Activated CD4-positive, alpha-beta T cell treated with anti-CD3 and anti-CD28 coated beads for 48 hours (primary cell): ENCODE data around the gene PHEX.

Experiments used
- DNase-seq: peaks from one replicate; pipeline ENCODE4 v3.0.0-alpha.2; 2020

Gene PHEX

DNA sequence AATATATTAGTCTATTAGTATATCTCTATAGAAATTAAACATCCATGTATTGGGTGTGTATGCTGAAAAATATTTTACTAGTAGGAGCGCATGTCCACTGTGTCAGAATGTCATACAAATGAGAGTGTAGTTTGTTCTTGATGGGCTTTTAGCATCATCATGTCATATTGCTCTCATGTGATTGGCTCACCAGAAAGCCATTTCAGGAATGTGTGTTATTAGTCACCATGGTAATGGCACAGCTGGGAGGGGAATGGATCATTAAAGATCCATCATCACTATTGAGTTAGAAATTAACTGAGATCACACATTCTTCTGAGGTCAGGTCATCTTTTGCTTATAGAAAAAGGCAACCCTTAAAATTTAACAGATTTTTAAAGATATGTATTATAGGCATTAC, 77.3 kb downstream of the PHEX start:
- DNase-seq, result no peak

DNA sequence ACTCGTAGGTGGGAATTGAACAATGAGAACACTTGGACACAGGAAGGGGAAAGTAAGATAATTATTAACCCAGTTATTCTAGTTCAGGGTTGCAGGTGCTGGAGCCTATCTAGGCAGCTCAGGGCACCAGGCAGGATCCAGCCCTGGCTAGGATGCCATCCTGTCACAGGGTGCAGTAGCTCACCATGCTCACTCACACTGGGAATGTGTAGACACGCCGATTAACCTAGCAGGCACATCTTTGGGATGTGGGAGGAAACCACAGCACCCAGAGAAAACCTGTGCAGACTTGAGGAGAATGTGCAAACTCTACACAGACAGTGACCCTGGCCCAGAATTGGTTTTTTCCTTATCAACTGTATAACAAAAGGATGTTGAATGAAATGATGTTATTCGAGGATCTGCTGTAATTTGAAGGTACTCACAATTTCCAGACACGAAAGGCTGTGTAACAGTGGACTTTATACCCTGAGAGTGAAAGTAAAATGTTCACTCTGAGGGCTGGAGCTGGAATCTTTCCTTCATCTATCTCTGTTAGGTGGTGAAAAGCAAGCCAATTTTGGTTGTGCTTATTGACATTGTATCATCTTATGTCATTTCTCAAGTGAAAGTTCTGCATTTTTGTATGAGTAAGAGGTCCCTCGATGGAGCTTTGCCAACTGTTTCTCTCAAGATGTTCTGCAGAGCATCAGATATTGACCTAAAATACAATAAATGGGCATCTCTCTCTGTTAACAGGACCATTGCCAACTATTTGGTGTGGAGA, 78.8 kb downstream of the PHEX start:
- no peak for DNase-seq

DNA sequence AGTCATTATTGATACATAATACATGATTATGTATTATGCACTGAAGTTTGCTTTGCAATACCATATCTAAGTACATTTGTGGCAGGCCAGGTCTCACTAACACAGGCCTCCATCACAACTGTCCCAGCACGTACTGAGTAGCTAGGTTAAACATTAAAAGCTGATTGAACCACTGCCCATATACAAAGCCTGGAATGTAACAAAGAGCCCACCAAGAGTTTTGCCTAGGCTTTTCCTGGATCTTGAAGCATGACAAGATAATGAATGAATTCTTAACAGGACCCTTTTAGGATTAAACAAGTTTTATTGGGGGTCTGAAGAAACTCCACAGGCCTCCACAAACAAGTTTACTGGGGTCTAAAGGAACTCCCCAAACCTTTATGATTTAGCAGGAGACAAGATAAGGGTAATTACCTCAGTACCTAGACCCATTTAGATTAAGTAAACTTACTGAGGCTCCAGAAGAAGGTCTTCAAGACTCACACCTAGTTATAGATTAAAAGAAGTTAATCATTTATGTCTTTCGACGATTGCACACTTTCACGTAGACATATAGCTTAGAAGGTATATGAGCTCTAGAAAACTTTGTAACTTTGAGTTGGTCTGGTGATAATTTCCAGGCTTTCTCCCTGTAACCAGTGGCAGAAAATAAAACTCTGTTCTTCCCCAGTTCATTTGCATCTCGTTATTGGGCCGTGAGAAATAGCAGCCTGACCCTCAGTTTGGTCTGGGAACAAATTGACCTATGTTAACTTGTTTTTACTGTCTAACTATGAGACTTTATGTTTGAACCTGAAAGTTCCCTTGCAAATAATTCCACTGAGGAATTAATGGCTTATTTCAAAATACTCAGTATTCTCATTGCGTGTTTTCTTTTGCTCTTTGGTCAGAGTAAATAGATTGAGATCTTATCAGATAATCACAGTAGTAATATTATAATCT, 84.8 kb downstream of the PHEX start:
- no peak for DNase-seq

DNA sequence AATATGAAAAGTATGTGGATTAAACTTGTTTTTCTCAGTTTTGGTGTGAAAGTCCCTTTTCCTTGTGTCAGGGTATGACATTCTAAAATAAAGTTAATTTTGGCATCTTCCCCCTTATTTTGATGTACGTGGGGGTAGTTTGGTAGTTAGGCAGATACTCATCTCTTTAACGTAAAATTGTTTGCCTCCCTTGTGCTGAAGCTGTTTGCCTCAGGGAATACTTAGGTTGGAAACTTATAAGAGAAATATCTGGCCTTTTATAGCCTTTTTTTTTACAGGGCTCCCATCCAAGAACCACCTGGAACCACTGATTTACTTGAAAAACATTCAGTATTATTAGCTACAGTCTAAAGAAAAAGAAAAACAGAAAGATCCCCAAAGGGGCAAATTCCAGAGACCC, 85.5 kb downstream of the PHEX start:
- no peak for DNase-seq

DNA sequence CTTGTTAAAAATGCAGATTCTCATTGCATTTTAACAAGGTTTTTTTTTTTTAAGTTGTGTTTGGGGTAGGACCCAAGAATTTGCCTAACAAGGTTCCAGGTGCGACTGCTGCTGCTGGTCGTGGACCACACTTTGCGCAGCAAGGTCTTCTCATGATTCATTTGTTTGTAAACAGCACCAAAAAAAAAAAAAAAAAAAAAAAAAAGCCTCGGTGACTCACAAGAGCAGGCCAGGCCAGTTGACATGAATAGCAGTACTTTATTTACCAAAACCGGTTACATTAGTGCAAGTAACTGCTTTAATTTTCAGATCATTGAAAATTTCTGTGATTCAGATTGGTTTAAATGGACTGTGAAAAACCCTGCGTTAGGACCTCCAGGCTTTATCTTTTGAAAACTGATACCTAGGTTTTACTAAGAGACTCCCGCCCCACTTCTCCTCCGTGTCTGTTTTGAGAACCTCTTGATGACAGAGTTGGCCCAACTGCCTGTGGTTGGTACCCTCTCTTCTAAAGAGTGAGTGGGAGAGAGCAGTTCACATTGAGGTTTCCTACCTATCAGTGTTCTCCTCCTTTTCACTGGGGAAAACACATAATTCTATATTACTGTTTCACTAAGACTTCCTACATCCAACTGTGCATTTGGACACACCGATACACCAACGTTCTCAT, 86.2 kb downstream of the PHEX start:
- no peak for DNase-seq

DNA sequence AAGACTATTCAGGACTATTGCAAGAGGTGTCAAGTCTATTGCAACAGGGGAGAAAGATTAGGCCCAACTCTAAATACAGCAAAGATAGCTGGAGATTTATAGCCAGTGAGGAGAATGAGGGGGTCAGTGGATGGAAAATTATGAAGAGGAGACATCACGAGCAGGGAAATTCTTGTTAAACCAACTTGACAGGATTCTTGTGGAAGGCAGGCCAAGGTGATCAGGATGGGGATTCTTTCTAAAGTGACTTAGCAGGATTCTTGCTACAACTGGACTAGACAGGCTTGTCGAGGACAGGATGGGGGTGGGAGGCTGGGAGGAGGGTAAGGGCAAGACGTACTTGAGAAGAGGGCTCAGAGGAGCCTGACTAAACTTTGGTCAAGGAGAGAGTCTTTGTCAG, 89.0 kb downstream of the PHEX start:
- no peak for DNase-seq

GRCh38 chrX:22122510-22122909, 90.4 kb downstream of the PHEX start:
- DNase-seq, result no peak

- no peak for DNase-seq
These were observed 92.0 kb downstream of the PHEX start for GRCh38 chrX:22124098-22124497.

GRCh38 chrX:22125481-22125880, 93.4 kb downstream of the PHEX start:
- DNase-seq, result no peak

DNA sequence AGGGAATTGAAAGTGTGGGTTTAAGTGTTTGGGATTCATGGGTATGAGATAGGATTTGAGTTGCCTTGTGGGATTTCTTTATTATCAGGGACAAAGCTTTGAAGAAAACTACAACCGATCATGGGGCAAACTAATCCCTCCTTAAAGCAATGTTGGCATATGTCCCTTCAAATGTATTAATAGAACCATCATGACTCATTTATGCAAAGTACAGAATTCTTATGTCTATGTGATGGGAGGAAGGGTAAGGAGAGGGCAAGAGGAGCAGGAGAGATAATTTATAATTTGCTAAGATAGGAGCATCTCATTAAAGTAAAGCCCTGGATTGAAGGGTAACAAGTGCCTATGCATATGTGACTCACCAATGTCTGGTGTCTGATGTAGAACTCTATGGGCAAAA, 94.2 kb downstream of the PHEX start:
- DNase-seq, result no peak

DNA sequence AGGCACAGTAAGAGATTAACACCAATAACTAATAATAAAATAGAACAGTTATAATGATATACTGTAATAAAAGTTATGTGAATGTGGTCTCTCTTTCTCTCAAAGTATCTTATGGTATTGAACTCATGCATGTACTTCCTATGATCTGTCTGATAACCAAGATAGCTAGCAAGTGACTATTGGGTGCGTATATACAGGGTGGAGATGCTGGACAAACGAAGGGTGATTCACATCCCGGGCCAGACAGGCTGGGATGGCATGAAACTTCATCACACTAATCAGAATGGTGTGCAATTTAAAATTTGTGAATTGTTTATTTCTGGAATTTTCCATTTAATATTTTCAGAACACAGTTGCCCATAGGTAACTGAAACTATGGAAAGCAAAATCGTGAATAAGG, 96.8 kb downstream of the PHEX start:
- no peak for DNase-seq

- DNase-seq, result no peak
These were observed 102.6 kb downstream of the PHEX start for GRCh38 chrX:22134681-22135080.

DNA sequence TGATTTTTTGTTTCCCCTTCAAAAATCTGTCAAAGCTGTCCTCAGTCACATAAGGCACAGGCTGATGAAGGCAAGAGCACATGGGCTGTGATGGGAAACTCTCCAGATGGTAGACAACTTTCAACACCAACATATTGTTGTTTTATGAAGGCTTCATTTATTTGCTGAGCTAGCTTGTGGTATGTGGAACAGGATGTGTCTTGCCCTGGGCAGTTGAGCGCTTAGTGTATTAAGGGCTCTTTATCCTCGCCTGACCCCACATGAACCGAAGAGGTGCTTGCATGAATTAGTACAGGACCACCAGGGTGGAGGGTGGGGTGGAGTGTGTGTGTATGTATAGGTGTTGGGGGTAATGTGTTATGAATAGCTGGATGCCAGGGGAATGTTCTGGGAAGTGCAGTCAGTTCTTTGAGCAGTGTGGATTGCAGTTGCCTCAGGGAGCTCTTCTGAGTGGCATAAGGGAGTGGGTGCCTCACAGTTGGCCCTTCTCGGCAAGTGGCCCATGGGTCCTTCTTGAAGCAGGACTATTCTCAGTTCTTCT, 103.1 kb downstream of the PHEX start:
- DNase-seq, result no peak

- DNase-seq, result peak; percentile 7
These were observed 104.0 kb downstream of the PHEX start for GRCh38 chrX:22135994-22136684.

DNA sequence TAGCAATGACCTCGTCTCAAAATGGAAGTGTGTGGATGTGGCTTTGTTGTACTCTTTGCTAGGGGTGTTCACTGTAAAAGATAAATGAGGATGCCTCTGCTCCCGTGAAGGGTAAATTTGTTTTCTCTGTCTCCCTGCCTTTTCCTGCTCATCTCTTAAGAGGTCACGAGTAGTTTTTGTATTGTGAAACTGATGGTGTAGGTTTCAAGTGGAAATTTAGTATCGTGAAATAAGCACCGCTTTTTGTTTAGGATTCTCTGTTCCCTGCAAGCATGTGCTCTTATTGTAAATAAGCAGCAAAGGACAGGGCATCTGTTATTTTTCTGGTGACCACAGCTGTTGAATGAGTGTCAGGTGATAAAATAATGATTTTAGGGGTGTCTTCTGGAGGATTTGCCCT, 104.6 kb downstream of the PHEX start:
- DNase-seq, result no peak

DNA sequence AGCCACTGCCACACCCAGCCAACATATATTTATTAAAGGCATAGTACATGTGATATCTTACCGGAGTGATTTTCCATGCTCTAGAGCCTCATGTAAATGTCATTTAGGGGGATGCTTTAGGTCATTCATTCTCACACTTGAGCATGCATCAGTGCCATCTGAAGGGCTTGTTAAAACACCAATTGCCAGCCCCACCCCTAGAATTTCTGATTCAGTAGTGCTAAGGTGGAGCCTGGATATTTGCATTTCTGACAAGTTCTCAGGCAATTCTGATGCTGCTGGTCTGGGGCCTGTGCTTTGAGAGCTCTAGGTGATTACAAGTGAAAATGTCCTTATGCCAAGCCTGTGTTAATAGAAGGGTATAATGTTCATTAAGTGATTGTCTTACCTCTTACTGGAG, 107.7 kb downstream of the PHEX start:
- DNase-seq, result no peak

GRCh38 chrX:22141047-22141730, 109.1 kb downstream of the PHEX start:
- no peak for DNase-seq

- DNase-seq, result no peak
These were observed 115.1 kb downstream of the PHEX start for GRCh38 chrX:22147214-22147613.

DNA sequence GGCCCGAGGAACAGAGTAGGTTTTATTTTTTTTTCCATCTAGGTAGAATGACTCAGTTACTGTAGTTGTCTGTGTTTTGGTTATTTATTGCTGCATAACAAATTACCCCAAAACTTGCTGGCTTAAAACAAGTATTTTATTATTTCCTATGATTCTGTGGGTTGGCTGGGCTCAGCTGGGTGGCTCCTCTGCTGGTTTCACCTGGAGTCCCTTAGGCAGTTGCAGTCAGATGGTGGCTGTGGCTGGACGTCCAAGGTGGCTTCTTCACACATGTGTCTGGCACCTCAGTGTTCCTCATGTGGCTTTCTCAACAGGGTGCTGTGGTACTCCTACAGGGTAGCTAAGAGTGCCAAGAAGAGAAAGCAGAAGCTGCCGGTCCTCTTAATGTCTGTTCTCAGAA, 115.8 kb downstream of the PHEX start:
- no peak for DNase-seq

DNA sequence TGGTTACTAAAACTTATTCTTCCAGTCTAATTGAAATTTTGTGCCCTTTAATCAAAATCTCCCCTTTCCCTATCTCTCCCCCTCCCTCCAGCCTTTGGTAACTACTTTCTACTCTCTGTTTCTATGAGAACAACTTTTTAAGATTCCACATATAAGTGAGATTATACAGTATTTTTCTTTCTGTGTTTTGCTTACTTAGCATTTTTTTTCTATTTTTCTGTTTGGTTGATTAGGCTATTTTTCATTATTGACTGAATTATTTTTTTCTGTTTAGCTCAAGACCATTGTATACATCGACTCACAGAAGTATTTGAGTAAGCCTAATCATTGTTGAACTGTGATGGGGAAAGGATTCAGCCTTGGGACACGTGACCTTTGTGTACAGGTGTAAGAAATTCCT, 116.4 kb downstream of the PHEX start:
- DNase-seq, result no peak

DNA sequence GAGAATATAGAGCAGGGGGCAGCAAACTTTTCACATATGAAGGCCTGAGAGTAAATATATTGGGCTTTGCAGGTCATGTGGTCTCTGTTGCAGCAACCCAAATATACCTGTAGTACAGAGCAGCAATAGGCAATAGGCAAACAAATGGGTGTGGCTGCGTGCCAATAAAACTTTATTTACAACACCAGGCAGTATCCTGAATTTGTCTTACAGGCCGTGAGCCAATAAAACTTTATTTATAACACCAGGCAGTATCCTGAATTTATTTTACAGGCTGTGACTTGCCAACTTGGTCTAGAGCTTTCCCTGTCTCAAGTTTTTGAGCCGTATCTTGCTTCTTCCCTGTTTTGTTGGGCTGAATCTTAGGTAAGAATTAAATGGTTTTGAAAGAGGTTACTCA, 118.2 kb downstream of the PHEX start:
- no peak for DNase-seq

DNA sequence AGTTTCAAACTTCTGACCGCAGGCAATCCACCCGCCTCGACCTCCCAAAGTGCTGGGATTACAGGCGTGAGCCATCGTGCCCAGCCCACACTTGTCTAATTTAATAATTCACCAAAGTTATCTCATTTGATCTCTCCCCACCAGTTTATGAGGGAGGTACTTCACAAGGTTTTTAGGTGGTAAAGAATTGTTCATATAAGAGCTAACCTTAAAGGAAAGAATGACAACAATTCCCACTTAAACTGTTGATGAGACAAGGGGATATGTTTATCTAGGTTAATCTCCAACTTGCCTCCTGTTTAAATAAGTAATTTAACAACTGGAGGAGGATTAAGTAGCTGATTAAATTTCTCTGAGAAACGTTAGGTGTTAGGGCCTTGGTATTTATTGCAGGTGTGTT, 123.0 kb downstream of the PHEX start:
- no peak for DNase-seq
